Activated CD4-positive, alpha-beta T cell treated with anti-CD3 and anti-CD28 coated beads, Interleukin-2, Interleukin-4, amounts not matched to agents 100 ng/mL and 50 ng/mL, durations not matched to agents 16 hours and 8 hours (primary cell): ENCODE data around the gene RCE1.

Experiments
- DNase-seq: peaks from one replicate; pipeline ENCODE4 v3.0.0-alpha.2; 2020; ENCODE audit warnings: low spot score

RCE1 gene

GRCh38 chr11:66845143-66845875 lies 2.1 kb downstream of the RCE1 start:
- DNase-seq, result no peak

GRCh38 chr11:66845876-66846212 lies 2.6 kb downstream of the RCE1 start:
- DNase-seq, result no peak

GRCh38 chr11:66846671-66847091 lies 3.4 kb downstream of the RCE1 start:
- no peak for DNase-seq

- DNase-seq, result no peak
Measured at GRCh38 chr11:66847461-66848232, 4.4 kb downstream of the RCE1 start.

- no peak for DNase-seq
Measured at GRCh38 chr11:66848671-66849500, 5.6 kb downstream of the RCE1 start.

- DNase-seq, result no peak
Measured at GRCh38 chr11:66849501-66850234, 6.4 kb downstream of the RCE1 start.

- DNase-seq, result no peak
Measured at GRCh38 chr11:66850235-66850587, 7.0 kb downstream of the RCE1 start.

- no peak for DNase-seq
Measured at GRCh38 chr11:66850588-66851238, 7.5 kb downstream of the RCE1 start.

GRCh38 chr11:66851239-66851596 lies 8.0 kb downstream of the RCE1 start:
- DNase-seq, result no peak

- peak; percentile 17 for DNase-seq
Measured at GRCh38 chr11:66851698-66852465, 8.6 kb downstream of the RCE1 start.

GRCh38 chr11:66852466-66853241 lies 9.4 kb downstream of the RCE1 start:
- DNase-seq, result no peak

- no peak for DNase-seq
Measured at GRCh38 chr11:66853242-66854229, 10.3 kb downstream of the RCE1 start.

GRCh38 chr11:66854231-66854661 lies 11.0 kb downstream of the RCE1 start:
- DNase-seq, result no peak

- DNase-seq, result no peak
Measured at GRCh38 chr11:66854729-66855211, 11.5 kb downstream of the RCE1 start.

GRCh38 chr11:66855574-66856495 lies 12.6 kb downstream of the RCE1 start:
- DNase-seq, result peak; percentile 92

- peak; percentile 28 for DNase-seq
Measured at GRCh38 chr11:66856496-66857233, 13.4 kb downstream of the RCE1 start, which contains the start of gene LRFN4. TSS of gene LRFN4 (plus strand) at chr11:66857064. CDS start at chr11:66857745, 681 bp downstream.
